ENCODE results near the gene CCNT1. TPM values are rescaled to one million over a fixed set of nuclear protein-coding genes. Genes with fewer than 3 reads are reported as not detected.

The CCNT1 gene
- total and polyA plus RNA-seq, 2 of the 13 experiments (the other 11 are each of a cell fraction or from before 2014, with no cell fraction given) = 18.0 to 28.2 TPM

- TF ChIP-seq FIP1L1 (IDR thresholded peaks at IDR 0.05; ENCODE audit: borderline replicate concordance, insufficient read depth, low read depth, low read length) (no peak), ZNF407 (CRISPR knock-in tag; IDR thresholded peaks at IDR 0.05; ENCODE audit: not compliant biosample characterization) (peak; percentile 21), ZNF101 (CRISPR knock-in tag; IDR thresholded peaks at IDR 0.05; ENCODE audit: borderline replicate concordance, low read depth) (no peak), PHB2 (IDR thresholded peaks at IDR 0.05; ENCODE audit: partially characterized antibody) (no peak), SPEN (CRISPR knock-in tag; IDR thresholded peaks at IDR 0.05; ENCODE audit: low read depth) (peak; percentile 90; the same call in 1 of the 2 replicates), PHF21A (CRISPR knock-in tag; IDR thresholded peaks at IDR 0.05) (peak; percentile 97), ZC3H13 (CRISPR knock-in tag; IDR thresholded peaks at IDR 0.05) (no peak), MBD4 (IDR thresholded peaks at IDR 0.05; ENCODE audit: borderline replicate concordance, low read length) (no peak), ZSCAN31 (CRISPR knock-in tag; IDR thresholded peaks at IDR 0.05; ENCODE audit: low read depth) (peak; percentile 71; the same call in 1 of the 2 replicates), ZSCAN9 (CRISPR knock-in tag; IDR thresholded peaks at IDR 0.05; ENCODE audit: borderline replicate concordance) (peak; percentile 91), GLMP (CRISPR knock-in tag; IDR thresholded peaks at IDR 0.05; ENCODE audit: borderline replicate concordance) (no peak), ZFP62 (CRISPR knock-in tag; IDR thresholded peaks at IDR 0.05) (no peak), ZNF335 (CRISPR knock-in tag; IDR thresholded peaks at IDR 0.05) (peak; percentile 97), FOXK1 (CRISPR knock-in tag; IDR thresholded peaks at IDR 0.05; ENCODE audit: borderline replicate concordance, low read depth) (peak; percentile 94), ZNF614 (CRISPR knock-in tag; IDR thresholded peaks at IDR 0.05; ENCODE audit: borderline replicate concordance) (peak; percentile 85; the same call in 1 of the 2 replicates), GPN1 (CRISPR knock-in tag; IDR thresholded peaks at IDR 0.05; ENCODE audit: borderline replicate concordance) (no peak), ETV5 (CRISPR knock-in tag; IDR thresholded peaks at IDR 0.05; ENCODE audit: borderline replicate concordance) (peak; percentile 93), FOSL2 (CRISPR knock-in tag; IDR thresholded peaks at IDR 0.05) (peak; percentile 14), ZNF749 (CRISPR knock-in tag; IDR thresholded peaks at IDR 0.05; ENCODE audit: borderline replicate concordance) (no peak), ZNF234 (CRISPR knock-in tag; conservative IDR thresholded peaks at IDR 0.05) (no peak), BRCA1 (CRISPR knock-in tag; IDR thresholded peaks at IDR 0.05) (no peak), MXI1 (IDR thresholded peaks at IDR 0.05; ENCODE audit: borderline replicate concordance, low read depth, low read length) (peak; percentile 74; the same call in 2 of the 3 replicates)
Observed at GRCh38 chr12:48716493-48717251, at the start of gene CCNT1 (continued).
